ENCODE measurements around the gene ARL14EP.

- TF ChIP-seq CTCF (IDR thresholded peaks at IDR 0.05; ENCODE audit: poor library complexity) (no peak), EZH2 (IDR thresholded peaks at IDR 0.05; ENCODE audit: borderline replicate concordance) (no peak)
These were observed 28.2 kb downstream of the ARL14EP start for GRCh38 chr11:30351061-30351460.
